Ishikawa (cell line): ENCODE results near the gene DENND1B.

Experiments used
- CEBPB ChIP-seq: IDR thresholded peaks from 2 replicates; pipeline ENCODE4 v1.6.1; 2012
- CREB1 ChIP-seq: IDR thresholded peaks from 2 replicates; pipeline ENCODE4 v1.6.1; 2012; ENCODE audit warnings: low read depth
- EGR1 ChIP-seq: IDR thresholded peaks from 2 replicates; pipeline ENCODE4 v1.6.1; 2012
- EP300 ChIP-seq: IDR thresholded peaks from 2 replicates; pipeline ENCODE4 v1.6.1; 2012; ENCODE audit warnings: borderline replicate concordance
- FOXM1 ChIP-seq: IDR thresholded peaks from 2 replicates; pipeline ENCODE4 v1.6.1; 2012; ENCODE audit warnings: low read depth, borderline replicate concordance
- MAX ChIP-seq: IDR thresholded peaks from 2 replicates; pipeline ENCODE4 v1.6.1; 2012
- NFIC ChIP-seq: IDR thresholded peaks from 2 replicates; pipeline ENCODE4 v1.6.1; 2012
- RAD21 ChIP-seq: IDR thresholded peaks from 2 replicates; pipeline ENCODE4 v1.6.1; 2012; ENCODE audit warnings: low read depth
- REST ChIP-seq: IDR thresholded peaks from 2 replicates; pipeline ENCODE4 v1.6.1; 2012; ENCODE audit warnings: low read depth, mild to moderate bottlenecking
- TAF1 ChIP-seq: IDR thresholded peaks from 2 replicates; pipeline ENCODE4 v1.6.1; 2012; ENCODE audit warnings: low read depth, mild to moderate bottlenecking
- TCF12 ChIP-seq: IDR thresholded peaks from 2 replicates; pipeline ENCODE4 v1.6.1; 2012; ENCODE audit warnings: low read depth
- TEAD4 ChIP-seq: IDR thresholded peaks from 2 replicates; pipeline ENCODE4 v1.6.1; 2012
- USF1 ChIP-seq: IDR thresholded peaks from 2 replicates; pipeline ENCODE4 v1.6.1; 2012
- YY1 ChIP-seq: IDR thresholded peaks from 2 replicates; pipeline ENCODE4 v1.6.1; 2012; ENCODE audit warnings: low read depth
- ZBTB7A ChIP-seq: IDR thresholded peaks from 2 replicates; pipeline ENCODE4 v1.6.1; 2012; ENCODE audit warnings: low read depth

The DENND1B gene

GRCh38 chr1:197787056-197787455 is 11.8 kb upstream of the DENND1B start:
- TF ChIP-seq TAF1 (no peak), EGR1 (no peak), CEBPB (no peak), USF1 (no peak), ZBTB7A (no peak), YY1 (no peak), RAD21 (no peak), FOXM1 (no peak), EP300 (no peak), MAX (no peak), REST (no peak), CREB1 (no peak), TEAD4 (no peak), NFIC (no peak)

GRCh38 chr1:197786280-197786679 is 11.0 kb upstream of the DENND1B start:
- TF ChIP-seq MAX, result no peak
- no peak for TF ChIP-seq EP300
- TF ChIP-seq TAF1, result no peak

GRCh38 chr1:197783510-197783948 is 8.2 kb upstream of the DENND1B start:
- TF ChIP-seq NFIC, result no peak
- TF ChIP-seq FOXM1, result no peak
- no peak for TF ChIP-seq EGR1
- TF ChIP-seq RAD21, result no peak
- TF ChIP-seq REST, result no peak
- TF ChIP-seq TCF12, result no peak
- no peak for TF ChIP-seq CEBPB
- TF ChIP-seq TEAD4, result no peak
- no peak for TF ChIP-seq TAF1
- no peak for TF ChIP-seq YY1
- no peak for TF ChIP-seq USF1
- no peak for TF ChIP-seq ZBTB7A
- no peak for TF ChIP-seq CREB1
- no peak for TF ChIP-seq MAX
- no peak for TF ChIP-seq EP300

GRCh38 chr1:197782722-197783360 is 7.6 kb upstream of the DENND1B start:
- no peak for TF ChIP-seq FOXM1
- no peak for TF ChIP-seq TCF12
- no peak for TF ChIP-seq TAF1
- no peak for TF ChIP-seq USF1
- TF ChIP-seq MAX, result no peak
- TF ChIP-seq ZBTB7A, result no peak
- no peak for TF ChIP-seq CREB1
- TF ChIP-seq EGR1, result no peak
- TF ChIP-seq TEAD4, result no peak
- TF ChIP-seq RAD21, result no peak

- TF ChIP-seq TAF1 (no peak), MAX (no peak), NFIC (no peak)
These were observed 6.9 kb upstream of the DENND1B start for GRCh38 chr1:197781968-197782721.
